Measurements from ENCODE around the gene ZNF836. TPM values are rescaled to one million over a fixed set of nuclear protein-coding genes. Genes with fewer than 3 reads are reported as not detected.

Gene ZNF836
- total RNA-seq, 4 donors from 2014 or later = 15.3 to 35.3 (median 24.7) TPM

- no peak for TF ChIP-seq CTCF (IDR thresholded peaks at IDR 0.05)
- no peak for TF ChIP-seq POLR2A (IDR thresholded peaks at IDR 0.05)
- H3K4me3 ChIP-seq (ENCODE audit: low read depth, poor library complexity, severe bottlenecking) = peak overlapping the region; percentile 76
- intact Hi-C loops (cut with DNase I; ENCODE audit: low total_unique reads) = loop anchor here (5.0 kb wide), 1 partner anchor 53 kb away; the partner anchor contains the start of gene ZNF616
- 2 to 4% methylated on average over 33 to 40 of the region's 40 CpGs for WGBS, 2 donors
- peak; percentile 25 to 91 for DNase-seq (ENCODE audit: low spot score in 2 of 2)
Observed at GRCh38 chr19:52190487-52191293, 19.3 kb upstream of the ZNF836 start.

GRCh38 chr19:52189735-52190486 is 18.5 kb upstream of the ZNF836 start, which contains the start of gene PPP2R1A:
TSS of gene PPP2R1A (plus strand) at chr19:52190052. CDS start at chr19:52190097, 45 bp downstream.
- 1% methylated on average over 54 to 58 of the region's 70 CpGs for WGBS, 2 donors
- peak; percentile 100 for DNase-seq (ENCODE audit: low spot score in 2 of 2)
- H3K4me3 ChIP-seq (ENCODE audit: low read depth, poor library complexity, severe bottlenecking) = peak within 1 kb of the TSS; percentile 76
- TF ChIP-seq CTCF (IDR thresholded peaks at IDR 0.05) (no peak), POLR2A (IDR thresholded peaks at IDR 0.05) (peak in 1 of 2 donors; percentile 76)
- intact Hi-C loops (cut with DNase I; ENCODE audit: low total_unique reads) = loop anchor here (5.0 kb wide), 1 partner anchor 53 kb away; the partner anchor contains the start of gene ZNF616

GRCh38 chr19:52188822-52189734 is 17.7 kb upstream of the ZNF836 start:
- TF ChIP-seq CTCF (IDR thresholded peaks at IDR 0.05) (no peak), POLR2A (IDR thresholded peaks at IDR 0.05) (peak in 1 of 2 donors; percentile 16)
- WGBS, 2 donors = 1% methylated on average over 30 to 32 of the region's 32 CpGs
- DNase-seq (ENCODE audit: low spot score in 2 of 2) = peak; percentile 79 to 100
- H3K4me3 ChIP-seq (ENCODE audit: low read depth, poor library complexity, severe bottlenecking) = no peak overlapping the region
- intact Hi-C loops (cut with DNase I; ENCODE audit: low total_unique reads) = no loop called here

GRCh38 chr19:52187407-52187806 is 16.0 kb upstream of the ZNF836 start:
- H3K4me3 ChIP-seq (ENCODE audit: low read depth, poor library complexity, severe bottlenecking) = no peak overlapping the region
- intact Hi-C loops (cut with DNase I; ENCODE audit: low total_unique reads) = no loop called here
- 100% methylated on average over 1 of the region's 1 CpG for WGBS, 2 donors
- DNase-seq (ENCODE audit: low spot score in 2 of 2) = no peak
- no peak for TF ChIP-seq CTCF (IDR thresholded peaks at IDR 0.05)
- TF ChIP-seq POLR2A (IDR thresholded peaks at IDR 0.05) = no peak

GRCh38 chr19:52176574-52176973 is 5.2 kb upstream of the ZNF836 start:
- WGBS, 2 donors = 82 to 84% methylated on average over 10 of the region's 10 CpGs
- no peak for DNase-seq (ENCODE audit: low spot score in 2 of 2)
- no peak for TF ChIP-seq CTCF (IDR thresholded peaks at IDR 0.05)
- no peak for TF ChIP-seq POLR2A (IDR thresholded peaks at IDR 0.05)
- no peak overlapping the region for H3K4me3 ChIP-seq (ENCODE audit: low read depth, poor library complexity, severe bottlenecking)
- intact Hi-C loops (cut with DNase I; ENCODE audit: low total_unique reads) = no loop called here
